HG03060 (cell line): Measurements from ENCODE around the gene UBE2L6.

Source experiments
- ATAC-seq: cut with Tn5 transposase; IDR thresholded peaks from one replicate; pipeline ENCODE4 v1.9.1; 2021; ENCODE audit warnings: low read depth, moderate number of reproducible peaks; ENCODE audit not compliant: unreplicated experiment

UBE2L6 gene

GRCh38 chr11:57502376-57502775, 65.1 kb downstream of the UBE2L6 start:
- no peak for ATAC-seq

GRCh38 chr11:57501953-57502352, 65.5 kb downstream of the UBE2L6 start:
- no peak for ATAC-seq
